Endothelial cell of umbilical vein (primary cell): ENCODE data around the gene ZSCAN2. TPM values are rescaled to one million over a fixed set of nuclear protein-coding genes. Genes with fewer than 3 reads are reported as not detected.
"Not testable (repeated sequence)": the region's sequence is repeated elsewhere in the genome, so short reads cannot be mapped to it uniquely, and the experiment has no call there.

Source experiments
- BruUV-seq: library from RNA; stranded (reverse); fragments of 400-500 nt; replicated peaks from 2 replicates; lab custom pipeline; 2021; lab: Mats Ljungman, UMichigan
- CTCF ChIA-PET: fragments of 300-600, 350-600 bp; sonication (Branson Sonifier 250); formaldehyde crosslinking; loops from one replicate; lab custom pipeline; 2021; ENCODE audit warnings: antibody characterized with exemption, inconsistent platforms; lab: Charles Lee
- POLR2A ChIA-PET: fragments of 300-600, 350-600 bp; sonication (Branson Sonifier 250); formaldehyde crosslinking; loops from one replicate; lab custom pipeline; 2021; ENCODE audit warnings: antibody characterized with exemption, inconsistent platforms; lab: Charles Lee
- DNase-seq: peaks from one replicate; pipeline ENCODE4 v3.0.0-alpha.2; 2011; ENCODE audit warnings: low read depth, low spot score
- FAIRE-seq: peaks from 2 replicates; lab custom pipeline; 2011; peaks lifted over from hg19 to GRCh38; lab: Jason Lieb, UNC
- H2AFZ ChIP-seq: 2 replicates; pipeline ENCODE4 v1.6.0; 2012; ENCODE audit warnings: low read depth, low read length, control low read depth, inconsistent platforms
- H3K27ac ChIP-seq: 2 replicates; pipeline ENCODE4 v1.5.1; 2011; ENCODE audit warnings: low read depth, mild to moderate bottlenecking, control low read depth, low read length, moderate library complexity; ENCODE audit not compliant: insufficient read depth
- H3K27me3 ChIP-seq, 2 experiments: 2 replicates each; pipeline versions ENCODE4 v1.6.0 to v1.6.1; 2011; ENCODE audit warnings: low read length in 2 of 2, mixed read lengths in 1 of 2; ENCODE audit not compliant: control insufficient read depth in 2 of 2, insufficient read depth in 2 of 2
- H3K36me3 ChIP-seq, 2 experiments: 2 replicates in 1 of 2; 3 replicates in 1 of 2; pipeline ENCODE4 v1.5.1; 2011; ENCODE audit warnings: low read length in 2 of 2, mild to moderate bottlenecking in 1 of 2, moderate library complexity in 1 of 2; ENCODE audit not compliant: control insufficient read depth in 2 of 2, insufficient read depth in 2 of 2; ENCODE audit errors: extremely low read depth in 1 of 2
- H3K4me1 ChIP-seq: 3 replicates; pipeline ENCODE4 v1.5.1; 2011; ENCODE audit warnings: mild to moderate bottlenecking, low read length; ENCODE audit not compliant: control insufficient read depth, insufficient read depth; ENCODE audit errors: extremely low read depth
- H3K4me2 ChIP-seq: 2 replicates; pipeline ENCODE4 v1.6.1; 2011; ENCODE audit warnings: low read length, control low read depth, mixed read lengths; ENCODE audit not compliant: insufficient read depth
- H3K4me3 ChIP-seq, 3 experiments: fragments of 200-600 bp in 1 of 3; sonication (generic), shearing (Covaris generic) in 1 of 3; replicated peaks in 1 of 3; 2 replicates each; pipeline ENCODE4 v1.5.1; 2011 to 2016; ENCODE audit warnings: control low read depth in 3 of 3, low read length in 3 of 3, mild to moderate bottlenecking in 2 of 3, inconsistent platforms in 1 of 3, low read depth in 1 of 3, moderate library complexity in 1 of 3; ENCODE audit not compliant: insufficient read depth in 1 of 3
- H3K79me2 ChIP-seq: 2 replicates; pipeline ENCODE4 v1.6.0; 2012; ENCODE audit warnings: low read length, inconsistent platforms; ENCODE audit not compliant: control insufficient read depth, insufficient read depth
- H3K9ac ChIP-seq: replicated peaks from 2 replicates; pipeline ENCODE3; 2011; ENCODE audit warnings: low read length, control low read depth; ENCODE audit not compliant: insufficient read depth; ENCODE audit errors: extremely low read depth
- H3K9me1 ChIP-seq: replicated peaks from 3 replicates; pipeline ENCODE4 v1.6.0; 2011; ENCODE audit warnings: mild to moderate bottlenecking, low read length; ENCODE audit not compliant: control insufficient read depth, insufficient read depth; ENCODE audit errors: extremely low read depth
- H3K9me3 ChIP-seq: replicated peaks from 2 replicates; pipeline ENCODE4 v1.5.1; 2012; ENCODE audit warnings: low read length, inconsistent platforms; ENCODE audit not compliant: control insufficient read depth, insufficient read depth
- H4K20me1 ChIP-seq: replicated peaks from 2 replicates; pipeline ENCODE3; 2011; ENCODE audit warnings: mild to moderate bottlenecking, low read length; ENCODE audit not compliant: control insufficient read depth, insufficient read depth; ENCODE audit errors: extremely low read depth
- dilution Hi-C: fragments of 300-500 bp; cut with MboI; formaldehyde crosslinking; loops from one replicate; pipeline ENCODE4 v1.15.0; 2019; ENCODE audit warnings: low sequenced_read_pairs; ENCODE audit not compliant: extremely low pct_ligation_motif_present
- intact Hi-C: fragments of 100-400 bp; cut with micrococcal nuclease; formaldehyde crosslinking; loops from one replicate; pipeline ENCODE4 v1.10.0; 2022
- polyA plus RNA-seq, 4 experiments: library from polyadenylated mRNA; depleted of rRNA in 3 of 4; stranded (reverse) in 3 of 4; unstranded in 1 of 4; fragments of >200 nt; gene quantifications; 2 replicates each; pipeline versions ENCODE4 v1.2.1 to v1.2.3, GENCODE V29; 2011 to 2012; ENCODE audit warnings: missing spikeins in 1 of 4
- total RNA-seq: library from RNA; stranded (reverse); gene quantifications from 2 replicates; pipeline ENCODE4 v1.2.3, GENCODE V29; 2021

The ZSCAN2 gene
- total and polyA plus RNA-seq, 2 donors (not counting 3 experiments of a cell fraction or from before 2014, with no cell fraction given), result 12.9 to 13.5 TPM

DNA sequence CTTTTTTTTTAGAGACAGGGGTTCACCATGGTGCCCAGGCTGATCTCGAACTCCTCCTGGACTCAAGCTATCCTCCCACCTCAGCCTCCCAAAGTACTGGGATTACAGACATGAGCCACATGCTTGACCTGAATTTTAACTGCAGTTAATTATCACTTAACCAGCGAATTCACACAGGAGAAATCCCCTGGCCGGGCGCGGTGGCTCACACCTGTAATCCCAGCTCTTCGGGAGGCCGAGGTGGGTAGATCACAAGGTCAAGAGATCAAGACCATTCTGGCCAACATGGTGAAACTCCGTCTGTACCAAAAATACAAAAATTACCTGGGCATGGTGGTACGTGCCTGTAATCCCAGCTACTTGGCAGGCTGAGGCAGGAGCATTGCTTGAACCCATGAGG lies 41.1 kb downstream of the ZSCAN2 start:
- FAIRE-seq, result not testable (repeated sequence)

DNA sequence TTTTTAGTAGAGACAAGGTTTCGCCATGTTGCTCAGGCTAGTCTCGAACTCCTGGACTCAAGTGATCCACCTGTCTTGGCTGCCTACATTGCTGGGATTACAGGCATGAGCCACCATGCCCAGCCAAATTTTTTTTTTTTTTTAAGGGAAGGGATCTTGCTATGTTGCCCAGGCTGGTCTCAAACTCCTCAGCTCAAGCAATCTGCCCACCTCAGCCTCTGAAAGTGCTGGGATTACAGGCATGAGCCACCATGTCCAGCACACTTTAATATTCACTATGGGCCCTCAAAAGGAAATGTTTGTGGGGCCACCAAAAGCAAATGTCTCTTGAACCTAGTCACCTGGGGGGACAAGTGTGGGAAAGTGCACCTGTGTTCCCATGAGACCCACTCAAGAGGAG lies 41.8 kb downstream of the ZSCAN2 start:
- POLR2A ChIA-PET, H3K27me3 ChIP-seq, BruUV-seq, H3K27ac ChIP-seq, H3K4me2 ChIP-seq, H3K79me2 ChIP-seq, FAIRE-seq, H3K9ac ChIP-seq, intact Hi-C loops, H3K9me1 ChIP-seq, H3K4me1 ChIP-seq, dilution Hi-C loops, H3K4me3 ChIP-seq, H3K9me3 ChIP-seq, H4K20me1 ChIP-seq, H2AFZ ChIP-seq, DNase-seq: not testable (repeated sequence)
- CTCF ChIA-PET, result interaction anchor here (1.0 to 1.2 kb wide), 3 partner anchors 12 to 285 kb away, joined by 3 to 4 read pairs (median 3); partner anchors contain the start of gene WDR73
- H3K36me3 ChIP-seq, result peaks cover 8 to 38% of the 10 kb centered on the region in 2 experiments

More for the DNA sequence above, 41.1 kb downstream of the ZSCAN2 start:
- H3K27ac ChIP-seq, DNase-seq, H4K20me1 ChIP-seq, H3K4me2 ChIP-seq, H3K4me1 ChIP-seq, H3K9ac ChIP-seq, H3K9me3 ChIP-seq, H2AFZ ChIP-seq, POLR2A ChIA-PET, dilution Hi-C loops, intact Hi-C loops, BruUV-seq, H3K79me2 ChIP-seq, H3K4me3 ChIP-seq, H3K27me3 ChIP-seq, H3K9me1 ChIP-seq: not testable (repeated sequence)
- H3K36me3 ChIP-seq, result peaks cover 7 to 33% of the 10 kb centered on the region in 2 experiments
- CTCF ChIA-PET, result interaction anchor here (1.0 to 1.2 kb wide), 2 partner anchors 12 to 286 kb away, joined by 3 read pairs; partner anchors contain the start of gene WDR73
